HG03432 (cell line): ENCODE results near the gene DHDH.

Source experiments
- ATAC-seq: cut with Tn5 transposase; IDR thresholded peaks from one replicate; pipeline ENCODE4 v1.9.1; 2021; ENCODE audit warnings: mild to moderate bottlenecking, moderate library complexity; ENCODE audit not compliant: unreplicated experiment

Gene DHDH

DNA sequence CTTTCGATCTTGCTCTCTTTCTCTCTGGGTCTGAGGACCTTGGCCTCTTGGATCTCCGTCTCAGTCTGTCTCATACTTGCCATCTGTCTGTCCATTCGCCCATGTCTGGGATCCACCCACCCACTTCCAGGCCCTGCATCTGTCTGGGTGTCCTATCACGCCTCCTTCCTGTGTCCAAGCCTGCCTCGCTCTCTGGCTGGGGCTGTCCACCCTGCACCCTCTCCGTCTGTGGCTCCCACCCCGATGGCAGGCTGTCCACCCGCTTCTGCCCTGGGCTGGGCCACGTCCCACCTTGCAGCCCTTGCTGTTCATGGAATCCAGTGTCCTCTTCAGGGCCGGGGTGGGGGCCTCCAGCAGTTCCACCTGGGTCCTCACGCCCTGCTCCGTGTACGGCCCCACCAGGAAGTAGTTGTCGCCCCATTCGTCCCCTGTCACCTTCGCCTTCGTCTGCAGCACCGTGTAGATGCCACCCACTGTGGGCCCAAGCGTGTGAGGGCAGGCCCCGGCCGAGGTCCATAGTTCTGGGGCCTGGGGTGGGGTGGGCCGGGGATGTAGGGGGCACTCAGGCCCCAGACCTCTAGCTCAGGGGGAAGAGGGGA lies 57.6 kb downstream of the DHDH start:
- ATAC-seq: no peak

DNA sequence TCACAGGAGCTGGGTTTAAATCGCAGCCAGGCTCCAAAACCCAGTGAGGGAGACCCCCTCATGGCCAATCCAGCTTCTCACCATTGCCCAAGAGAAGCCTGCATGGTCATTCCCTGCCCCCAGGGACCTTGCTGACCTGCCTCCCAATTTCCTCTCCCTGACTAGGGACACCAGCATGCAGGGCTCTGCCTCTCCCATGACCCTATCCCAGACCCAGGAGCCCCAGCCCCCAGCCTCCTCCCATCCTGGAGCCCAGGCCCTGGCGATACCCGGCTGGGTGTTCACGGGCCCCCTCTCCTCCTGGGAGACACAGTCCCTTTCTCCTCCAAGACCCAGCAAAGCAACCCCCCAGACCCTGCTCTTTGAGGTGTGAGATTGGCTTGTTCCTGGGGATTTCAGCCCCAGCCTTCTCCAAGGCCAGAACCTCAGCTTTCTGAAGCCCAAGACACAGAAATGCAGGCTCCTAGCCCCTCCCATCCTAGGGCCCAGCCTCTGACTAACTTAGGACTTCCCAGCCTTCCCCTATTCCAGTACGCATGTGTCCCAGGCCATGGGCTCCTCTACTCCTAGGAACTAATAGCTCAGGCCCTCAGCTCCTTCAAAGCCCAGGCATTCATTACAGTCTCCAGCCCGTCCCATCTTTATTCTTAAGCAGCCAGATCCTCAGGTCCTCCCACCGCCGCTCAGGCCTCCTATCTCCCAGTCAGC lies 58.5 kb downstream of the DHDH start:
- no peak for ATAC-seq

DNA sequence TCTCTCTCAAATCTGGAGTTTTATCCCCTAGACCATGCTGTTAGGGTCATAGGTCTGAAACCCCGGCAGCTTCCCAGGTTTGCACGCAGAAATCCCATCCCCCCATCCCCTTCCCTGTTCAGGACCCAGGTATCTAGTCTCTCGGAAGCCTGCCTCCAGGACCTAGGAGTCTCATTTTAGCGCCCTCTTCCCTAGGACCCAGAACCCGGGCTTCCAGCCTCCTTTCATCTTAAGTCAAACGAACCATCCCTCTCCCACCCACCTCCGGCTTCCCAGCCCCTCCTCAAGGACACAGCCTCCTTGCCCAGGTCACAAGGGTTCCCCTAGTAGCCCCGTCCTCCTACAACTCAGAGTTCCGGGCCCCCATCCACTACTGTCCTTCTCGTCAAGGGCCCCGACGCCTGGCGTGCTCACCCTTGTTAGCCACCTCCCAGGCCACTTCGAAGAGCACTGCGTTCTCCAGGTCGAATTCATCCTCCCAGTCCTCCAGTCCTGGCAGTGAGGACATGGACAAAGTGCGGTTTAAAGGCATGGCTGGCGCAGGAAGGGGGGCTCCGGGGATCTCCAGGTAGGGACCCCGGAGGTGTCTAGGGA lies 59.2 kb downstream of the DHDH start:
- peak; percentile 2 for ATAC-seq

DNA sequence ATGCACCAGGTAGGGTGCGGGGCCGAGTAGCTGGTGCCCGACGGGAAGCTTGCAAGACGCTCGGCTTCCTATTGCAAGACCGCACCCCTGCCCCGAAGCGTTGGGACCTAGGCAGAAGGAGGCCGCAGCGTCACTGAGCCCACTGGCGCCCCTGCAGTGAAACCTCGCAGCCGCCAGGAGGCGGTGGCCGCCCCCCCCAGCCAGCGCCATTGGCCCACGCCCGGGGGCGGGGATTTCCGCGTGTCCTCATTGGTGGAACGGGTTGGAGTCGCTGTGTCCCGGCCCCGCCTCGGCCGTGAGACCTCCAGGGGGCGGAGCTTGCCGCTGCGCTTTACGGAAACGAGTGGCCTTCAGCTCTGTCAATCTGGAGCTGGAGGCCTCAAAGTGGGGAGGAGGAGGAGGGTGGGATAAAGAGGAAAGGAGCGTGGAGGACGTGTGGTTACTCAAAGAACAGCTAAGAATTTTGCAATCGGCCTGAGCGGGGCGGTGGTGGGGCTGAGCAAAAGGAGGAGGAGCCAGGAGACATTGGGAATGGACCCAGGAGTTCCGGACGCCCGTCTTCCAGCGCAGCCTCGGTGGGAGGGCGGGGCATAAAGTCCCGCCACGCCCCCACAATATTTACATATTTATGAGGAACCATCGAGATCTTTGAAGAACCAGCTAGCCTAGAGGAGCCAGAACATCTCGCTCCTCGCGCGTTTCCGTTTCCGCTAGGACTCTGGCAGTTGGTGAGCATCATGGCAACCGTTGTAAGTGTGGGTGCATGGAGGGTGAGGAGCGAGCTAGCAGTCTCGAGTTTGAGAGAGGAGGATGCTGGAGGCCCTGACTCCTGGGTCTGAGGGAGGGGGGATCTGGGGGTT lies 59.9 kb downstream of the DHDH start, which contains the start of the genes GYS1 and RUVBL2:
TSS of gene GYS1 (minus strand) at position 135 of the 860 bp plus-strand sequence. CDS start 197 bp downstream, outside the sequence.
TSS of gene RUVBL2 (plus strand) at position 713 of the 860 bp plus-strand sequence. CDS start at position 738, 25 bp downstream.
- ATAC-seq: peak; percentile 86

DNA sequence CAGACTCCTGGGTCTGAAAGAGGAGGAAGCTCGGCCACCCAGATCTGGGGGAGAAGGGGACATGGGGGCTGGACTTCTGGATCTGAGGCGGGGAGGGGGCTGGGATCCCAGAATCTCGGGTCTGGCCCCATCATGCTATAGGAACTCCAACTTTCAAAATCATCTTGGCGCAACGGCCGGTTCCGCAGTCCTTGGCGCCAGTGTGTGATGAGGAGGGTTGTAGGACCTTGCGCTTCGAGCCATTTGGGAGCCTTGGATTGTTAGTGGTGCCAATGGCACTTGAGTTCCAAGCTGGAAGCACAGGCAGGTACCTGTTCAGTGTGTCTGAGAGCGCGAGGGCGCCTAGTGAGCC lies 60.5 kb downstream of the DHDH start:
- ATAC-seq: no peak
